GM19467 (cell line): ENCODE measurements around the gene AQP1.

Experiments used
- ATAC-seq: cut with Tn5 transposase; IDR thresholded peaks from one replicate; pipeline ENCODE4 v1.9.1; 2021; ENCODE audit warnings: mild to moderate bottlenecking, moderate library complexity; ENCODE audit not compliant: unreplicated experiment

The AQP1 gene

DNA sequence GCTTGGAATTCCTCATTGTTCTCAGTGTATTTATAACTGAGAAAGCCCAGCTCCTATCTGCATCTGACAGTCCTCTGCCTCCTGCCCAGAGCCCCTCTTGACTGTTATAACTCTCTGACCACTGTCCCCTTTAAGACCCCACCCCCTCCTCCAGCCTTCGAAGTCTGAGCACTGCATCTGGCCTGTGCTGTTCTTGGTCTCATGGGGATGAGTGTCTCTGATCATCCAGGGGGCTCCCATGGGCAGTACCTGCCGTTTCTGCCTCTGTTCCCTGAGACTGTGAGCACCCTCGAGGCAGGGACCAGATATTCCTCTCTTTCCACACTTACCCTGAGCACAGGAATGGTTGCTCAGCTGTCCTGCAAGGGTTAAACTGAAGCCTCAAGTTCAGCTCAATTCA lies 59.8 kb downstream of the AQP1 start:
- no peak for ATAC-seq

DNA sequence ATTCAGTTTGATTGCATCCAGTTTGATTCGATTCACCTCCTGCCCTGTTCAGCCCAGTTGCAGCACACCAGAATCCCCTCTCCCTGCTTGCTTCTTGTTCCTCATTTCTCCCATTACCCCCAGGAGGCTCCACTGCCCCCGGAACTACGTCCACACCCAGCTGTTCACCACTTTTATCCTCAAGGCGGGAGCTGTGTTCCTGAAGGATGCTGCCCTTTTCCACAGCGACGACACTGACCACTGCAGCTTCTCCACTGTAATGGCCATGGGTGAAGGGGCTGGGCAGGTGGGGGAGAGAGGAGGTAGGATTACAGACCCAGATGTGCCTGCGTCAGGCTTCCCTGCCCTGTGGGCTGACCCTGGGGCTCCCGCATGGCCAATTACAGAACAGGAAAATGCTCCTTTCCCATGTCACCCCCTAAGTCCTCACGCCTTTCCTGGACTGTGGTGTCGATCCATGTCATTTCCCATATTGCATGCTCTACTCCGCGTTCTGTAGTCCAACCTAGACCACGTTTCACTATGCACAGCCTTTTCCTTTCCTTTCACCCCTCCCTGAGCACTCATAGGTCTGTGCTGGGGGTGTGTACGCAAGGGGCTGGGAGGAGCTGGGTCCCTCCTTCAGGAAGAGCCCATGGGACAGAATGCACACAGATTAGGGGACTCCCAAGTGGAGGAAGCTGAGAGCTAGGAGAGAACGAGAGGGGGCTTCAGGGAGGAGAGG lies 60.3 kb downstream of the AQP1 start:
- no peak for ATAC-seq

DNA sequence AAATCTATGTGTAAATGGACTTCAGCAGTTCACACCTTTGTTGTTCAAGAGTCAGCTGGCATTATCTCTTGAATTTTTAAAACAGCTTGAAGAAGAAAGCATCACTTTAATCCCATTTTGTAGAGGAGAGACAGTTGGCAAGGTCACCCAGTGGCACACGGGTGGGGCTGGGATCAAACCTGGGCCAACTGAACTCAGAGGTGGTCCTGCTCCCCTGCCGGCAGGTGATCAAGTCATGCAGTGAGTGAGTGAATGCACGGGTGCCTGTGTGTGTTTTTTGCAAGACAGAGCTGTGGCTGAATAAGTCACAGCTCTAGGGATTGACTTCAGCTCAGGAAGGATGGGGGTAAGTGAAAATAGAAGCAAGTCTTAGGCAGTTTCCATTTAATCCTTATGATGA lies 61.6 kb downstream of the AQP1 start:
- no peak for ATAC-seq

DNA sequence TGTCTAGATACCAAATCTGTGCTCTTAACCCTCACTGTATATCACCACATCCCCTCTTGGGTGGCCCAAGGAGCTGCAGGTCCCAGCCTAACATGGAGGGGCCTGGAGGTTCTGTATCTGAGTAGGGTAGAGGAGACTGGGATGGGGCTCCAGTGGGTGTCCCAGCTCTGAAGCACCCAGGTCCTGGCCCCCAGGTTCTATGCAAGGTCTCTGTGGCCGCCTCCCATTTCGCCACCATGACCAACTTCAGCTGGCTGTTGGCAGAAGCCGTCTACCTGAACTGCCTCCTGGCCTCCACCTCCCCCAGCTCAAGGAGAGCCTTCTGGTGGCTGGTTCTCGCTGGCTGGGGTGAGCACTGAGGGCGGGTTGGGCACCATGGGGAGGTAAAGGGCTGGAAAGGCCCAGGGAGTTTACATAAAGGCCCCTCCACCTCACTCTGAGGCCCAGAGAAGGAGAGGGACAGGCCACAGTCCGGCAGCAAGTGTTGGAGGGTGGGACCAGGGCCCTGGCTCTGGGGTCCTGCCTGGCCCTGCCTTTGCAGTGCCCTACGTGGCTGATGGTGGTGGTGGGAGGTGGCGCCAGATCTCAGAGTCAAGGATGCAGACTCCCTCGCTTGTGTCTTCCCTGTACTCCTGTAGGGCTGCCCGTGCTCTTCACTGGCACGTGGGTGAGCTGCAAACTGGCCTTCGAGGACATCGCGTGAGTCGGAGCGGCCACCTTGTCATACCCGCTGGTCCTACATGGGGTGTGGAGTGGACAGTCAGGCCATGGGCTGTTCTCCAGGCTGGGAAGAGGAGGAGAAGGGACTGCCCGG lies 62.3 kb downstream of the AQP1 start:
- no peak for ATAC-seq

GRCh38 chr7:30974605-30975255 lies 63.1 kb downstream of the AQP1 start:
- ATAC-seq: peak; percentile 85
